Osteoblast (primary cell): ENCODE measurements around the gene ZBP1. TPM values are rescaled to one million over a fixed set of nuclear protein-coding genes. Genes with fewer than 3 reads are reported as not detected.

Source experiments
- DNase-seq: peaks from one replicate; pipeline ENCODE4 v3.0.0; 2011; ENCODE audit warnings: low spot score, mixed read lengths; ENCODE audit not compliant: insufficient read length; ENCODE audit errors: missing footprints
- H2AFZ ChIP-seq: 2 replicates; pipeline ENCODE4 v1.6.0; 2011; ENCODE audit warnings: mild to moderate bottlenecking, low read length
- H3K27ac ChIP-seq: 2 replicates; pipeline ENCODE4 v1.5.1; 2011; ENCODE audit warnings: mild to moderate bottlenecking, low read depth, low read length, moderate library complexity
- H3K27me3 ChIP-seq: 2 replicates; pipeline ENCODE4 v1.6.0; 2012; ENCODE audit warnings: mild to moderate bottlenecking, control low read depth, inconsistent platforms, low read length, moderate library complexity; ENCODE audit not compliant: insufficient read depth
- H3K36me3 ChIP-seq: 2 replicates; pipeline ENCODE4 v1.5.1; 2011; ENCODE audit warnings: mild to moderate bottlenecking, low read length, control low read depth, moderate library complexity; ENCODE audit not compliant: insufficient read depth
- H3K4me1 ChIP-seq: 2 replicates; pipeline ENCODE4 v1.5.1; 2011; ENCODE audit warnings: mild to moderate bottlenecking, low read length, control low read depth, moderate library complexity; ENCODE audit not compliant: insufficient read depth
- H3K4me2 ChIP-seq: 2 replicates; pipeline ENCODE4 v1.6.0; 2011; ENCODE audit warnings: mild to moderate bottlenecking, low read length; ENCODE audit not compliant: insufficient read depth
- H3K4me3 ChIP-seq: fragments of 200-600 bp; sonication (generic); 3 replicates; pipeline ENCODE4 v1.5.1; 2012; ENCODE audit warnings: mild to moderate bottlenecking, low read length, inconsistent platforms; ENCODE audit not compliant: insufficient read depth
- H3K79me2 ChIP-seq: 2 replicates; pipeline ENCODE4 v1.6.0; 2012; ENCODE audit warnings: mild to moderate bottlenecking, low read length, control low read depth, inconsistent platforms; ENCODE audit not compliant: insufficient read depth
- H3K9me3 ChIP-seq: 2 replicates; pipeline ENCODE4 v1.5.1; 2011; ENCODE audit warnings: low read depth, low read length, control low read depth
- H4K20me1 ChIP-seq: 2 replicates; pipeline ENCODE4 v1.6.0; 2012; ENCODE audit warnings: mild to moderate bottlenecking, low read length, control low read depth; ENCODE audit not compliant: insufficient read depth
- CTCF ChIP-seq: IDR thresholded peaks from 2 replicates; pipeline ENCODE4 v1.5.1; 2011; ENCODE audit warnings: mild to moderate bottlenecking, low read depth, low read length, moderate library complexity; ENCODE audit errors: extremely low read depth
- total RNA-seq: library from RNA; depleted of rRNA; stranded (reverse); fragments of >200 nt; gene quantifications from 2 replicates; pipeline ENCODE4 v1.2.3, GENCODE V29; 2012

The ZBP1 gene
- total RNA-seq, 1 donor = not detected

- Histone ChIP-seq H3K4me3 (no peak overlapping the region), H3K79me2 (no peaks in the 10 kb centered on the region), H3K36me3 (no peaks in the 10 kb centered on the region), H3K4me1 (no peaks in the 10 kb centered on the region), H2AFZ (no peak overlapping the region), H3K27me3 (peaks cover 33% of the 10 kb centered on the region), H3K9me3 (no peaks in the 10 kb centered on the region), H4K20me1 (no peaks in the 10 kb centered on the region), H3K4me2 (no peak overlapping the region), H3K27ac (no peak overlapping the region)
- no peak for DNase-seq
- TF ChIP-seq CTCF = no peak
Observed at GRCh38 chr20:57558614-57559288, 61.5 kb downstream of the ZBP1 start.

- H3K4me1 ChIP-seq = no peaks in the 10 kb centered on the region
- H3K36me3 ChIP-seq = no peaks in the 10 kb centered on the region
- H3K27ac ChIP-seq = no peak overlapping the region
- no peaks in the 10 kb centered on the region for H3K9me3 ChIP-seq
- H3K4me3 ChIP-seq = no peak overlapping the region
- H4K20me1 ChIP-seq = no peaks in the 10 kb centered on the region
- no peak overlapping the region for H2AFZ ChIP-seq
- TF ChIP-seq CTCF = no peak
- no peak for DNase-seq
- no peak overlapping the region for H3K4me2 ChIP-seq
- peaks cover 37% of the 10 kb centered on the region for H3K27me3 ChIP-seq
- no peaks in the 10 kb centered on the region for H3K79me2 ChIP-seq
Observed at GRCh38 chr20:57557926-57558613, 62.2 kb downstream of the ZBP1 start.

GRCh38 chr20:57556980-57557274, 63.3 kb downstream of the ZBP1 start:
- no peak overlapping the region for H2AFZ ChIP-seq
- H3K9me3 ChIP-seq = no peaks in the 10 kb centered on the region
- no peak overlapping the region for H3K27ac ChIP-seq
- H3K4me2 ChIP-seq = no peak overlapping the region
- peaks cover 40% of the 10 kb centered on the region for H3K27me3 ChIP-seq
- no peaks in the 10 kb centered on the region for H4K20me1 ChIP-seq
- H3K4me3 ChIP-seq = no peak overlapping the region
- H3K36me3 ChIP-seq = no peaks in the 10 kb centered on the region
- H3K79me2 ChIP-seq = no peaks in the 10 kb centered on the region
- H3K4me1 ChIP-seq = no peaks in the 10 kb centered on the region
- TF ChIP-seq CTCF = no peak
- no peak for DNase-seq

- Histone ChIP-seq H3K36me3 (no peaks in the 10 kb centered on the region), H3K79me2 (no peaks in the 10 kb centered on the region), H3K27me3 (peaks cover 44% of the 10 kb centered on the region), H2AFZ (no peak overlapping the region), H3K4me2 (no peak overlapping the region), H3K27ac (no peak overlapping the region), H3K9me3 (no peaks in the 10 kb centered on the region), H3K4me3 (no peak overlapping the region), H4K20me1 (no peaks in the 10 kb centered on the region), H3K4me1 (no peaks in the 10 kb centered on the region)
- no peak for DNase-seq
- TF ChIP-seq CTCF = no peak
Observed at GRCh38 chr20:57555457-57556184, 64.6 kb downstream of the ZBP1 start.
